ENCODE results near the gene COPZ1.

The COPZ1 gene

DNA sequence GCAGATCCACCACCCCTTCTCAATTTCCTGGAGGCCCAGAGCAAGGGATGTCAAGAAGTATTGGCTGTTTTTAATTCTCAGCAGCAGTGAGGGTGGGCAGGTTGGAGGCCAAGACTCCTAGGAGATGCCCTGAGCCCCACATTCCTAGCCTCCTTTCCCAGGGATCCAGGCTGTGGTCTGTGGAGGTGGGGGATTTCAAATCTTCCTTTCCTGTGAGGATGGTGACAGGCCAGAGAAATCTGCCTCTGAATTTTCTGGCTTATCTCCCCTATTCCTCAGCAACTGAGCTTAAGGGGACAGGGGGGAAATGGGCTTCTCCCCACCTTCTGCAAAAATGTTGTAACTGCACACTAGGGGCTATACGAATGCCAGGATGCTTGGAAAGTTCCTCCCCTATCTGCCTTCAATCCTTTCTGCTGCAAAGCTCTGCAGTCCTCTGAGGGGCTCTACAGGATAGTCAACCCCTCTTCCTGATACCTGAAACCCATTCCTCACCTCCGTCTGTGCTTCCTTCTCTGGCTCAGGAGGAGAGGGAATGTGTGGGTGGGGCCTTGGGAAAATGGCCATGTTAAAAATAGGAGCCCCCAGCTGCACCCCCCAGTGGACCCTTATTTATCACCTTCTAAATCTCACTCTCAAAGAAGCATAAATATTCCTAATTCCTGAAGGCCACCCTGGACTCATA lies 32.7 kb downstream of the COPZ1 start:
- FAIRE-seq (no peak), DNase-seq (ENCODE audit: insufficient read length, low spot score) (no peak)

GRCh38 chr12:54358191-54358944 lies 33.4 kb downstream of the COPZ1 start:
- DNase-seq (ENCODE audit: insufficient read length, low spot score): no peak
- FAIRE-seq: no peak

DNA sequence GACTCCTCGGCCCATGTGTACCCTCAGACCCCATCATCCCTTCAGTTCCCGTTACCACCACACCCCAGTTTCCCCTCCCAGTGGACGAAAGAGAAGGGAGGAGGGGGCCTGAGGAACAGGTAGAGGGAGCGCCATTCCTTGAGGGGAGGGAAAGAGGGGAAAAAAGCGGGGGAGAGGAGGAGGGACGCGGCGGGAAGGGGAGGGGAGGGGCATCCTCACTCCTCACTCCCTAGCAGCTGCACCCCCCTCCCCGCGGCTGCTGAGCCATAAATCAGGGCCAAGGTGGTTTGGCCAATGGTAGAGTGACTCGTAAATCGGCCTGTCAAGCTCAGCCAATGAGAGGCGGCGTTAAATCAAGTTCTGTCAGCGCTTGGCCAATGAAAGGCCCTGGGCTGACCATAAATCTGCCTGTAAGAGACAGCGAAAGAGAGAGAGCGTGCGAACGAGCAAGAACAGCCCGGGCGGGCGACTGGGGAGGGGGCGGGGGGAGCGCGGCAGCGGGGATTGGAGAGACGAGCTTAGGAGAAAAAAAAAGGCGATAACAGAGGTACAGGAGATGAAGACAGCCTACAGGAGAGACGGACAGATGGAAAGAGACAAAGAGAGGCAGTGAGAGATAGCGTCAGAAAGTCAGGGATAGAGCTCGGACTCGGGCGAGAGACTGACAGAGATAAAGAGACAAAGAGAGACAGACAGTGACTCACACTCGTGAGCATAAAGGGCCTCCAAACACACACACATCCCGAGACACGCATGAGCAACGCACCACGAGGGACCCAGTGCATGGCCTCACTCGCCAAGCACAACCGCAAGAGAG lies 34.2 kb downstream of the COPZ1 start:
- peak; percentile 96 for DNase-seq (ENCODE audit: insufficient read length, low spot score)
- FAIRE-seq: peak; percentile 88

DNA sequence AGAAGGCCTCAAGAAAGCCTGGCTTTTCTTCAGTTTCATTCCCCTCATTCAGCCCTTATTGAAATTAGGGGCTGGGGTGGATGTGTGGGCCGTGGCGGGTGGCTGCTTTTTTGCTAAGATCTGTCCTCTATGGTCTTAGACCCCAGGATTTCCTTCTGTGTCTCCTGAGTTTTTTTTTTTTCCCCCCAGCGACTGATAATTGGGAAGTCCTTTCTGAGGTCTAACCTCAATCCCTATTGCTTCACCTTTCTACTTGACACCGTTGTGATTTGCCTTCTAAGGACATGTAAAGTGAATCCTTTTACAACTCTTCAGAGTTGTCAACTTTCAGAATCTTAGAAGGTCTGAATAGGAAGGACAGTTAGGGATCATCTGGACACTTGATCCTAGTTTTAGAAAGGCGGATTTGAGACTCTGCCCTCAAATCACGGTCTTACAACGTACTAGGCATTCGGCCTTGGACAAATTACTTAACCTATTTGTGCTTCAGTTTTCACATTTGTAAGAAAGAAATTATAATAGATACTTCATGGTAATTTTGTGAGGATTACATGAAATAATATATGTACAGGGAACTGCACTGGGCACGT lies 34.9 kb downstream of the COPZ1 start:
- no peak for FAIRE-seq

DNA sequence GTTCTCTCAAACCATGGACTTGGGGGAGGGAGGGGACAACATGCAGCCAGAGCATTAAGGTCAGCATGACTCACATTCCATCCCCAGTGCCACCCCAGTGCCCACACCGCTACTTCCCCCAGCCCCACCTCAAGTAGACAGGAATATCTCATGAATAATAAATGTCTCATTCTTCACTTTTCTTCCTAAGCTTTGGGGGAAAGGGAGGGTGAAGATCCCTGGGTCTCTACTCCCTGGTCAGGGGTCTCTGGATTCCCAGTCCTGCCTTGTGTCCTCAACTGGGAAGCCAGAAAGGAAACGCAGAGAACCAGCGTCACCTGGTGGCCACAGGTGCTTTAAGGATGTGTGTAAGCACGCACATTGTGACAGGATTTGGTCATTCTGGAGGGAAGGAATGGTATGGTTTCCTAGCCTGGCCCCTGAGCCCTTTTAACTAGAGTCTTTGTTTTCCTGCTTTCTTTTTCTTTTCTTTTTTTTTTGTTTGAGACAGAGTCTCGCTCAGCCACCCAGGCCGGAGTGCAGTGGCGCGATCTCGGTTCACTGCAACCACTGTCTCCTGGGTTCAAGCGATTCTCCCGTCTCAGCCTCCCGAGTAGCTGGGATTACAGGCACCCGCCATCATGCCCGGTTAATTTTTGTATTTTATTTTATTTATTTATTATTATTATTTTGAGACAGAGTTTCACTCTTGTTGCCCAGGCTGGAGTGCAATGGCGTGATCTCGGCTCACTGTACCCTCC lies 36.0 kb downstream of the COPZ1 start:
- FAIRE-seq: peak; percentile 33
- DNase-seq (ENCODE audit: insufficient read length, low spot score): peak; percentile 67

More for the DNA sequence above, 34.9 kb downstream of the COPZ1 start:
- DNase-seq (ENCODE audit: insufficient read length, low spot score): no peak

DNA sequence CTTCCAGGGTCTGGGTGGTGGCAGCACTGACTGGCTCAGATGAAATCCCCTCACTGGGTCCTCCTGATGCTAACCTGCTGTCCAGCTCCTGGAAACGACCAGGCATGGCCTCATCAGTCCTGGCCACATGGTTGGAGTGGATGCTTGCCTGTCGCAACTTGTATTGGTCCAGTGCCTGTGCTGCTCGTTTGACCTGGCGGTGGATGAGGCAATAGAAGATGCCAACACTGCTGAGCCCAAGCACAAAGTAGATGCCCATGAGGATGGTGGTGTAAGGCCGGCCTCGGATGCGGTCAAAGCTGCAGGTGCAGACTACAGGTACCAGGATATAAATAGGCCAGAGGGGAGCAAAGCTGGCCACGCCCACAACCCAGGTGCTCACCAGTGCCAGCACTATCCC lies 38.1 kb downstream of the COPZ1 start:
- FAIRE-seq: no peak
- DNase-seq (ENCODE audit: insufficient read length, low spot score): no peak

GRCh38 chr12:54363618-54364017 lies 38.7 kb downstream of the COPZ1 start:
- DNase-seq (ENCODE audit: insufficient read length, low spot score) (no peak), FAIRE-seq (no peak)

- FAIRE-seq (no peak), DNase-seq (ENCODE audit: insufficient read length, low spot score) (no peak)
These were observed 39.5 kb downstream of the COPZ1 start, which contains the start of gene GPR84 for GRCh38 chr12:54364413-54364812. Gene GPR84, minus strand, starts transcription at chr12:54364486. Its CDS starts 635 bp downstream, at chr12:54363851.

DNA sequence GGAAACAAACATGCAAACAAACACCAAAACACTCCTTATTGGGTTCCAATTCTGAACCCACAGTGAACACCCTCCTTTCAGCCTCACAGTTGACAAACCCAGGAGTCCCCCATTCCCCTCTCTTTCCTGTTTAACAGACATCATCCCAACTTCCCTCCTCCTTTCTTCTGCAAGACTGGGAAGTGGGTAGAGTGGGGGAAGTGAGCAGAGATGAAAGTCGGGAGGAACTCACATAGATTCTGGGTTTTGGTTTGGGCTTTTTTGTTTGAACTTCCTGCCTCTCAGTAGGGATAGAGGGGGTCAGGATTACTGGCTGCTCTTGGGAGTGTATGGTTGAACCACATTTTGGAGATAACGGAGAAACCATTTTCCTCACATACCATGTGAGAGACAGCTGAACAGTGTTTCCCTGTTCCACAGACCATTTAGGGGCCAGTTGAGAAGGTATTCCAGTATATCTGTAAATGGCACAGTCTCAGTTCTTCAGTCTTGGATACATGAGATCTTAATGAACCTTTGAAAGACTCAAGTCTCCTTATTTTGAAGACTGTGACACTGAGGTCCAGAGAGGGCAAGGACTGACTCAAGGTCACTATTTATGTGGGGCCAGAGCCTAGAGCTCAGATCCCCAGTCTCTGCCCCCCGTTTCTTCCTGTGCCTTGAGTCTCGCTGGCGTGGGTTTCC lies 43.2 kb downstream of the COPZ1 start:
- DNase-seq (ENCODE audit: insufficient read length, low spot score): no peak
- no peak for FAIRE-seq

GRCh38 chr12:54368709-54369596 lies 44.0 kb downstream of the COPZ1 start:
- FAIRE-seq: no peak
- DNase-seq (ENCODE audit: insufficient read length, low spot score): peak; percentile 79

DNA sequence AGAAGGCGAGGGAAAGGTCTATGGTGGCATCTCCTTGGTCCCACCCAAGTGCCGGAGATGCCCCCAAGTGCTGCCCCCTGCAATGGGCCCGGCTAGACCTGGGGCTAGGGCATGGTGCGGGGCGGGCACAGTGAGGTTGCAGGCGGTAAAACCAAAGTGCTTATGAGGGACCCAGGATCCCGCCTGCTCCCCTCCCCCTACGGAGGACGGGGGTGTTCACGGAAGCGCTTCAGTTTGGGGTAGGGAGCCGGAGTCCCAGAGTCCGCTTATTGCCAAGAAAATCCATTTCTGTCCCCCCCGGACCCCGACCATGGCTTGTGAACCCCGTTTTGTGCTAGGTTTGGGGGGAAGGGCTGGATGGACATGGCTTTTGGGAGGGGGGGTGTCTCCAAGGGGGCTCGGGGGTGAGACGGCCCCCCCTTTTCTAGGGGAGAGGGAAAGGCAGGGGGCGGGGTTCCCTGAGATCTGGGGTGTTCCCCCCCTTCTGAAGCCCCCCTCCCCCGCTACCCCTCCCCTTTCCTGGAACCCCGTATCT lies 44.7 kb downstream of the COPZ1 start:
- FAIRE-seq (no peak), DNase-seq (ENCODE audit: insufficient read length, low spot score) (no peak)

- DNase-seq (ENCODE audit: insufficient read length, low spot score) (peak; percentile 82), FAIRE-seq (peak; percentile 20)
These were observed 45.3 kb downstream of the COPZ1 start for GRCh38 chr12:54370171-54370730.

DNA sequence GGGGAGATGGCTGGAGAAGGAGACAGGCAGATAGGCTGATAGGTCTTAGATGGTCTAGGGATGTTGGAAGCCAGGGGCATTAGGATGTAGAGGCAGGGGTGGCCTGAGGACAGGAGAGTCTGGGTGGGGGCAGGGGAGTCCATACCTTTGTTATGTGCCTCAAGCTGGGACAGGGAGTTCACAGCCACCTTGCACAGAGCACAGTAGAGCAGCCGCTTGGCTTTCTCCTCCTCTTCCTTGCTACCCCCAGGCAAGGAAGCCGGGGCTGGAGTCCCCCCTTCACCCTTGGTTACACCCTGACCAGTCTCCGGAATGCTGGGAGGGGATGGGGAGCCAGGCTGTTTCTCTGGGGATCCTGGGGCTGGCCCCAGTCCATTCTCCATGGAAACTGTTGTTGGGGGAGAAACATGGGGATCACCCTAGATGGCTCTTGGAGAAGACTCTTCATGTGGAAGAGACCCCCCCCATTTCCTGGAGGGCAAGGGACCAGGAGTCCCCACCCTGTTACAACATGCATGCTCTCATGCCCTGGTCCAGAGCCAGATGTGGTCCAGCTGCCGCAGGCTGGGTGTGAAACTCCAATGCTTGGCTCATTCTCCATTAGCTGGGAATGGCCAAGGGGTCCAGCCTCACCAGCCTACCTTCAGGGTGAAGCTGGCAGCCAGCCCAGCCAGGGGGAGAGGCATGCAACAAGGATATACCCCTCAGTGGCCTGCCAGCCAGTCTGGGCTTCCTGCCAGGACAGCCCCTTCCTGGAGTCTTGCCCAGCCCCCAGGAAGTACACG lies 46.6 kb downstream of the COPZ1 start:
- no peak for DNase-seq (ENCODE audit: insufficient read length, low spot score)
- no peak for FAIRE-seq

- no peak for DNase-seq (ENCODE audit: insufficient read length, low spot score)
- no peak for FAIRE-seq
These were observed 47.3 kb downstream of the COPZ1 start for GRCh38 chr12:54372113-54372806.

- FAIRE-seq: no peak
- DNase-seq (ENCODE audit: insufficient read length, low spot score): no peak
These were observed 49.0 kb downstream of the COPZ1 start for GRCh38 chr12:54373649-54374561.

Data from HTR-8/SVneo (cell line).